OCI-LY1 (cell line): ENCODE data around the gene BCAR3.

ENCODE experiments used
- H2AFZ ChIP-seq: fragments of 200-600 bp; sonication (generic), shearing (Covaris generic); 2 replicates; pipeline ENCODE4 v1.6.0; 2014; ENCODE audit warnings: antibody characterized with exemption, mild to moderate bottlenecking, low read length
- H3F3A ChIP-seq: fragments of 200-600 bp; sonication (generic), shearing (Covaris generic); 2 replicates; pipeline ENCODE4 v1.6.0; 2014; ENCODE audit warnings: mild to moderate bottlenecking, antibody characterized with exemption, low read length, moderate library complexity; ENCODE audit not compliant: insufficient read depth
- H3K27ac ChIP-seq: fragments of 200-600 bp; sonication (generic); 2 replicates; pipeline ENCODE4 v1.5.1; 2014; ENCODE audit warnings: low read length, mixed run types, mild to moderate bottlenecking, low read depth; ENCODE audit not compliant: poor library complexity, severe bottlenecking
- H3K27me3 ChIP-seq: fragments of 200-600 bp; sonication (generic); 2 replicates; pipeline ENCODE4 v1.6.0; 2014; ENCODE audit warnings: antibody characterized with exemption, mild to moderate bottlenecking, low read length, moderate library complexity; ENCODE audit not compliant: insufficient read depth
- H3K36me3 ChIP-seq: fragments of 200-600 bp; sonication (generic); 2 replicates; pipeline ENCODE4 v1.6.1; 2014; ENCODE audit warnings: mild to moderate bottlenecking, antibody characterized with exemption, low read length, moderate library complexity, mixed read lengths; ENCODE audit not compliant: insufficient read depth
- H3K4me1 ChIP-seq: fragments of 200-600 bp; sonication (generic); 2 replicates; pipeline ENCODE4 v1.5.1; 2014; ENCODE audit warnings: mild to moderate bottlenecking, low read length, moderate library complexity; ENCODE audit not compliant: insufficient read depth, severe bottlenecking
- H3K4me2 ChIP-seq: fragments of 200-600 bp; sonication (generic), shearing (Covaris generic); 2 replicates; pipeline ENCODE4 v1.6.1; 2014; ENCODE audit warnings: low read length
- H3K4me3 ChIP-seq: fragments of 200-600 bp; sonication (generic); 2 replicates; pipeline ENCODE4 v1.5.1; 2014; ENCODE audit warnings: low read length, low read depth, mild to moderate bottlenecking, mixed read lengths; ENCODE audit not compliant: poor library complexity, severe bottlenecking
- H3K79me2 ChIP-seq: fragments of 200-600 bp; shearing (Covaris generic); 2 replicates; pipeline ENCODE4 v1.6.1; 2016; ENCODE audit warnings: mixed run types, low read length, mixed read lengths; ENCODE audit not compliant: insufficient read depth
- H3K9ac ChIP-seq: fragments of 200-600 bp; sonication (generic), shearing (Covaris generic); 2 replicates; pipeline ENCODE4 v1.6.1; 2014; ENCODE audit warnings: mild to moderate bottlenecking, low read length, mixed read lengths
- H3K9me2 ChIP-seq: fragments of 200-600 bp; sonication (generic), shearing (Covaris generic); 2 replicates; pipeline ENCODE4 v1.6.1; 2014; ENCODE audit warnings: low read depth, mild to moderate bottlenecking, low read length, mixed read lengths
- H3K9me3 ChIP-seq: fragments of 200-600 bp; shearing (Covaris generic); 2 replicates; pipeline ENCODE4 v1.6.1; 2014; ENCODE audit warnings: low read length, mixed read lengths
- H4K20me1 ChIP-seq: fragments of 200-600 bp; sonication (generic), shearing (Covaris generic); 2 replicates; pipeline ENCODE4 v1.6.0; 2016; ENCODE audit warnings: mild to moderate bottlenecking, low read length; ENCODE audit not compliant: insufficient read depth
- EZH2 ChIP-seq: fragments of 200-600 bp; sonication (generic), shearing (Covaris generic); IDR thresholded peaks from 2 replicates; pipeline ENCODE4 v1.8.0; 2017; ENCODE audit warnings: borderline replicate concordance, mixed run types, mild to moderate bottlenecking, antibody characterized with exemption, low read length, moderate library complexity, mixed read lengths
- TF ChIP-seq, protein P1 (sequence below): fragments of 200-600 bp; sonication (generic), shearing (Covaris generic); IDR thresholded peaks from 2 replicates; pipeline ENCODE4 v1.5.1; 2017; ENCODE audit warnings: mild to moderate bottlenecking, antibody characterized with exemption, low read length, moderate library complexity, mixed read lengths

BCAR3 gene

DNA sequence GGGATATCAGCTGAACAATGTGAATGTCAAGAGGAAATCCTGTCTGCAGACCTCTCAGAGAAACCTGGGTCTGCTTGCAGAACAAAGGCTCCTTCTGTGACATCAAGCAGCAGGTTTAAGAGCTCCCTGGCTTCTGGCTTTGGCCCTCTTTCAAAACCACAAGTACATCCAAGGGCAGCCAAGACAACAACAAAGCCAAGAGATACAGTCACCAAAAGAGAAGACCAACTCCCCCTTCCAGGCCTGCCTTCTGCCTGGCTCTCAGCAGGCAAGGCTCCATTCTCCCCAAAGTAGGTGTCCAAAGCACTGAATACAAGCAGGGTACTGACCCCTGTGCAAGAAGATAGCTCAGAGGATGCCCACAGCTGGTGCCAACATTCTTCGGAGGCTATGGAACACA is 11.5 kb downstream of the BCAR3 start:
- Histone ChIP-seq H3K9ac (no peak overlapping the region), H3K27ac (no peak overlapping the region)

DNA sequence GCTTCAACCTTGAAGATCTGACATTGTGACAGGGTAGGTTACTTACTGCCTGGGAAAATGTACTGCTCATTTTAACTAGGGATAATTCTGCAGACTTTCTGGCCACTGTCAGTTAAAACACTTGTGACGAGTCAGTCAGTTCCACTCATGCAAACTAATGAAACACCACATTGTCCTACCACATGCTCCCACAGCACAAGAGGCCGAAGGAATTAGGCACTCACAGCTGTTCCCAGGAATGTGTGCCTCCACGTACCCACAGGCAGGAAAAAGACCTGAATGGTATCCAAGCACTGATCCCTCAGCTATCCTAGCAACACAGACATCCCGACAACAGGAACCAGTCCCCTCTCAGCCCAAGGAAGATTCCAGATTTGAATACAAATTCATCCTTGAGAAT is 12.3 kb downstream of the BCAR3 start:
- no peaks in the 10 kb centered on the region for H3K9me2 ChIP-seq
- no peak overlapping the region for H3K4me3 ChIP-seq
- H4K20me1 ChIP-seq = no peaks in the 10 kb centered on the region
- no peaks in the 10 kb centered on the region for H3K79me2 ChIP-seq
- H3K36me3 ChIP-seq = no peaks in the 10 kb centered on the region
- no peaks in the 10 kb centered on the region for H3K9me3 ChIP-seq
- TF ChIP-seq, protein P1, sequence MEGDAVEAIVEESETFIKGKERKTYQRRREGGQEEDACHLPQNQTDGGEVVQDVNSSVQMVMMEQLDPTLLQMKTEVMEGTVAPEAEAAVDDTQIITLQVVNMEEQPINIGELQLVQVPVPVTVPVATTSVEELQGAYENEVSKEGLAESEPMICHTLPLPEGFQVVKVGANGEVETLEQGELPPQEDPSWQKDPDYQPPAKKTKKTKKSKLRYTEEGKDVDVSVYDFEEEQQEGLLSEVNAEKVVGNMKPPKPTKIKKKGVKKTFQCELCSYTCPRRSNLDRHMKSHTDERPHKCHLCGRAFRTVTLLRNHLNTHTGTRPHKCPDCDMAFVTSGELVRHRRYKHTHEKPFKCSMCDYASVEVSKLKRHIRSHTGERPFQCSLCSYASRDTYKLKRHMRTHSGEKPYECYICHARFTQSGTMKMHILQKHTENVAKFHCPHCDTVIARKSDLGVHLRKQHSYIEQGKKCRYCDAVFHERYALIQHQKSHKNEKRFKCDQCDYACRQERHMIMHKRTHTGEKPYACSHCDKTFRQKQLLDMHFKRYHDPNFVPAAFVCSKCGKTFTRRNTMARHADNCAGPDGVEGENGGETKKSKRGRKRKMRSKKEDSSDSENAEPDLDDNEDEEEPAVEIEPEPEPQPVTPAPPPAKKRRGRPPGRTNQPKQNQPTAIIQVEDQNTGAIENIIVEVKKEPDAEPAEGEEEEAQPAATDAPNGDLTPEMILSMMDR = no peak
- TF ChIP-seq EZH2 = no peak
- H3K27me3 ChIP-seq = no peaks in the 10 kb centered on the region
- no peaks in the 10 kb centered on the region for H3K4me1 ChIP-seq
- H3K4me2 ChIP-seq = no peak overlapping the region
- no peak overlapping the region for H3K27ac ChIP-seq
- no peak overlapping the region for H3K9ac ChIP-seq
- H3F3A ChIP-seq = no peaks in the 10 kb centered on the region
- H2AFZ ChIP-seq = no peak overlapping the region

More for the DNA sequence above, 11.5 kb downstream of the BCAR3 start:
- Histone ChIP-seq H3K36me3 (no peaks in the 10 kb centered on the region), H3K4me2 (no peak overlapping the region), H3K9me2 (no peaks in the 10 kb centered on the region), H3K79me2 (no peaks in the 10 kb centered on the region), H3K4me3 (no peak overlapping the region), H3K27me3 (no peaks in the 10 kb centered on the region; the same call in 1 of the 2 replicates), H4K20me1 (no peaks in the 10 kb centered on the region), H3K4me1 (no peaks in the 10 kb centered on the region), H2AFZ (no peak overlapping the region), H3F3A (no peaks in the 10 kb centered on the region), H3K9me3 (no peaks in the 10 kb centered on the region)
- TF ChIP-seq, protein P1 = no peak
- no peak for TF ChIP-seq EZH2

DNA sequence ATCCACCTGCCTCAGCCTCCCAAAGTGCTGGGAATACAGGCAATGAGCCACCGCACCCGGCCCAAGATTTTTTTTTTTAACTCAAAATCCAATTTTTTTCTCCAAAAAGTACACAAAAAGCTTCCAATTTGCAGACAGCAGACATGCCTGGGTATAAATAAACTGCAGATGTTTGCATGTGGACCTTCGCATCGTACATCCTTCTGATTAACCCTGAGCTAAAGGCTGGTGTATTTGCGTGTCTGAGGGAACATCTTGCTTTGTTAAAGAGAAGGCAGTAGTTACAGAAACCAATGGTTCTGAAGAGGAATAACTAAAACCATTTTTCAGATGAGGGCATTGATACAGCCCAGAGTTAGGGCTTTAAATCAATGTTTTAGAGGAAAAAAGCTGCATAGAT is 12.7 kb downstream of the BCAR3 start:
- H2AFZ ChIP-seq = no peak overlapping the region
- H3K4me2 ChIP-seq = no peak overlapping the region
- no peak overlapping the region for H3K9ac ChIP-seq
- no peaks in the 10 kb centered on the region for H4K20me1 ChIP-seq
- no peaks in the 10 kb centered on the region for H3K9me3 ChIP-seq
- H3K27me3 ChIP-seq = no peaks in the 10 kb centered on the region
- H3K4me3 ChIP-seq = no peak overlapping the region
- TF ChIP-seq, protein P1 = no peak
- no peak for TF ChIP-seq EZH2
- H3K79me2 ChIP-seq = no peaks in the 10 kb centered on the region
- no peaks in the 10 kb centered on the region for H3K9me2 ChIP-seq
- no peaks in the 10 kb centered on the region for H3K4me1 ChIP-seq
- H3K36me3 ChIP-seq = no peaks in the 10 kb centered on the region
- no peaks in the 10 kb centered on the region for H3F3A ChIP-seq
- H3K27ac ChIP-seq = no peak overlapping the region
